Suprapubic skin (tissue), 4 donors: ENCODE data around the gene MSN. TPM values are rescaled to one million over a fixed set of nuclear protein-coding genes. Genes with fewer than 3 reads are reported as not detected.

Source experiments
- DNase-seq, 2 donors: peaks; one replicate each; pipeline ENCODE4 v3.0.0-alpha.2; 2019; ENCODE audit warnings: low spot score in 2 of 2
- H3K27ac ChIP-seq: fragments of 200-600 bp; sonication (generic); one replicate; pipeline ENCODE4 v1.5.1; 2019
- H3K27me3 ChIP-seq: fragments of 200-600 bp; sonication (generic); one replicate; pipeline ENCODE4 v1.5.1; 2019
- H3K36me3 ChIP-seq: fragments of 200-600 bp; sonication (generic); one replicate; pipeline ENCODE4 v1.5.1; 2019
- H3K4me1 ChIP-seq: fragments of 200-600 bp; sonication (generic); one replicate; pipeline ENCODE4 v1.5.1; 2019
- H3K4me3 ChIP-seq: fragments of 200-600 bp; sonication (generic); one replicate; pipeline ENCODE4 v1.5.1; 2019; ENCODE audit warnings: mild to moderate bottlenecking
- H3K9me3 ChIP-seq: fragments of 200-600 bp; sonication (generic); one replicate; pipeline ENCODE4 v1.5.1; 2019
- CTCF ChIP-seq, 2 donors: fragments of 200-600 bp in 1 of 2; fragments of 450-650 bp in 1 of 2; sonication (generic) in 1 of 2; IDR thresholded peaks; one replicate each; pipeline ENCODE4 v1.5.1; 2016 to 2019; ENCODE audit warnings: antibody characterized with exemption in 2 of 2, mild to moderate bottlenecking in 1 of 2, moderate library complexity in 1 of 2
- EP300 ChIP-seq: sonication (generic); formaldehyde crosslinking; IDR thresholded peaks from one replicate; pipeline ENCODE4 v1.6.1; 2017; ENCODE audit warnings: antibody characterized with exemption
- POLR2A ChIP-seq, 2 donors: fragments of 450-650 bp; IDR thresholded peaks; one replicate each; pipeline ENCODE4 v1.6.1; 2017; ENCODE audit warnings: antibody characterized with exemption in 2 of 2, mild to moderate bottlenecking in 2 of 2, moderate library complexity in 2 of 2
- POLR2AphosphoS5 ChIP-seq, 3 donors: sonication (generic); formaldehyde crosslinking; IDR thresholded peaks; one replicate each; pipeline ENCODE4 v1.6.1; 2017; ENCODE audit warnings: antibody characterized with exemption in 3 of 3
- WGBS: methylation state at CpG from one replicate; pipeline ENCODE4 v1.1.5; 2018; 5-methylcytosine and 5-hydroxymethylcytosine counted together
- total RNA-seq, 4 donors: library from RNA; depleted of rRNA; stranded (reverse); fragments of >200 nt; gene quantifications; one replicate each; pipeline ENCODE4 v1.1.0, GENCODE V29; 2016

Gene MSN
- total RNA-seq, 4 donors from 2014 or later, result 127 to 184 (median 169) TPM

GRCh38 chrX:65695849-65696449 lies 28.5 kb downstream of the MSN start:
- TF ChIP-seq CTCF (IDR thresholded peaks at IDR 0.05) (no peak), POLR2A (IDR thresholded peaks at IDR 0.05) (no peak), EP300 (no peak), POLR2AphosphoS5 (IDR thresholded peaks at IDR 0.05) (no peak)

GRCh38 chrX:65696613-65697012 lies 29.2 kb downstream of the MSN start:
- Histone ChIP-seq H3K36me3 (no peaks in the 10 kb centered on the region), H3K4me3 (no peak overlapping the region), H3K9me3 (no peaks in the 10 kb centered on the region), H3K4me1 (peaks cover 46% of the 10 kb centered on the region), H3K27ac (no peak overlapping the region), H3K27me3 (no peaks in the 10 kb centered on the region)
- TF ChIP-seq POLR2AphosphoS5 (IDR thresholded peaks at IDR 0.05) (no peak), POLR2A (IDR thresholded peaks at IDR 0.05) (no peak), CTCF (IDR thresholded peaks at IDR 0.05) (no peak), EP300 (no peak)
- WGBS, result 63% methylated on average over 3 of the region's 3 CpGs
- no peak for DNase-seq

More at GRCh38 chrX:65695849-65696449, 28.5 kb downstream of the MSN start:
- Histone ChIP-seq H3K9me3 (no peaks in the 10 kb centered on the region), H3K27me3 (no peaks in the 10 kb centered on the region), H3K27ac (no peak overlapping the region), H3K36me3 (no peaks in the 10 kb centered on the region), H3K4me1 (peaks cover 46% of the 10 kb centered on the region), H3K4me3 (no peak overlapping the region)
- 71% methylated on average over 3 of the region's 3 CpGs for WGBS
- no peak for DNase-seq

GRCh38 chrX:65697211-65697641 lies 29.8 kb downstream of the MSN start:
- 39% methylated on average over 2 of the region's 2 CpGs for WGBS
- H3K4me1 ChIP-seq, result peaks cover 41% of the 10 kb centered on the region
- DNase-seq, result no peak
- peak overlapping the region; percentile 29 for H3K27ac ChIP-seq
- no peaks in the 10 kb centered on the region for H3K36me3 ChIP-seq
- H3K4me3 ChIP-seq, result no peak overlapping the region
- H3K9me3 ChIP-seq, result no peaks in the 10 kb centered on the region
- H3K27me3 ChIP-seq, result no peaks in the 10 kb centered on the region
- TF ChIP-seq CTCF (IDR thresholded peaks at IDR 0.05) (no peak), POLR2AphosphoS5 (IDR thresholded peaks at IDR 0.05) (no peak), EP300 (no peak), POLR2A (IDR thresholded peaks at IDR 0.05) (no peak)

GRCh38 chrX:65697915-65698796 lies 30.7 kb downstream of the MSN start:
- H3K36me3 ChIP-seq, result no peaks in the 10 kb centered on the region
- H3K4me1 ChIP-seq, result peaks cover 45% of the 10 kb centered on the region
- no peaks in the 10 kb centered on the region for H3K9me3 ChIP-seq
- TF ChIP-seq CTCF (IDR thresholded peaks at IDR 0.05) (no peak), EP300 (no peak), POLR2A (IDR thresholded peaks at IDR 0.05) (no peak), POLR2AphosphoS5 (IDR thresholded peaks at IDR 0.05) (no peak)
- H3K27me3 ChIP-seq, result no peaks in the 10 kb centered on the region
- 62% methylated on average over 6 of the region's 6 CpGs for WGBS
- H3K27ac ChIP-seq, result peak overlapping the region; percentile 29
- DNase-seq, result no peak
- no peak overlapping the region for H3K4me3 ChIP-seq

GRCh38 chrX:65702956-65703355 lies 35.5 kb downstream of the MSN start:
- WGBS, result 48% methylated on average over 2 of the region's 2 CpGs
- TF ChIP-seq CTCF (IDR thresholded peaks at IDR 0.05) (no peak), POLR2A (IDR thresholded peaks at IDR 0.05) (no peak), EP300 (no peak), POLR2AphosphoS5 (IDR thresholded peaks at IDR 0.05) (no peak)
- H3K36me3 ChIP-seq, result no peaks in the 10 kb centered on the region
- peak overlapping the region; percentile 14 for H3K27ac ChIP-seq
- DNase-seq, result no peak
- peaks cover 56% of the 10 kb centered on the region for H3K4me1 ChIP-seq
- H3K27me3 ChIP-seq, result no peaks in the 10 kb centered on the region
- no peak overlapping the region for H3K4me3 ChIP-seq
- no peaks in the 10 kb centered on the region for H3K9me3 ChIP-seq
